Right atrium auricular region (tissue), 2 donors: ENCODE measurements around the gene ANKFY1. TPM values are rescaled to one million over a fixed set of nuclear protein-coding genes. Genes with fewer than 3 reads are reported as not detected.

Experiments used
- DNase-seq: peaks from one replicate; pipeline ENCODE4 v3.0.0-alpha.2; 2019; ENCODE audit warnings: low spot score
- H3K27ac ChIP-seq, 2 donors: fragments of 200-600 bp; sonication (generic); 1 replicate in 1 of 2; 2 replicates in 1 of 2; pipeline ENCODE4 v1.5.1; 2016 to 2019
- H3K27me3 ChIP-seq, 2 donors: fragments of 200-600 bp; sonication (generic); one replicate each; pipeline versions ENCODE4 v1.5.1 to v1.6.0; 2017 to 2019
- H3K36me3 ChIP-seq: fragments of 200-600 bp; sonication (generic); one replicate; pipeline ENCODE4 v1.5.1; 2016
- H3K4me1 ChIP-seq, 2 donors: fragments of 200-600 bp; sonication (generic); one replicate each; pipeline versions ENCODE4 v1.5.1 to v1.6.0; 2017 to 2019
- H3K4me3 ChIP-seq, 2 donors: fragments of 200-600 bp; sonication (generic); 1 replicate in 1 of 2; 2 replicates in 1 of 2; pipeline ENCODE4 v1.5.1; 2017 to 2019; ENCODE audit warnings: mild to moderate bottlenecking in 1 of 2, moderate library complexity in 1 of 2
- H3K9me3 ChIP-seq, 2 donors: fragments of 200-600 bp; sonication (generic); one replicate each; pipeline ENCODE4 v1.5.1; 2019
- total RNA-seq, 2 donors: library from RNA; depleted of rRNA; stranded (reverse); fragments of >200 nt; gene quantifications; one replicate each; pipeline ENCODE4 v1.1.0, GENCODE V29; 2016
- TF ChIP-seq, protein P1 (sequence below), 2 donors: fragments of 200-600 bp; sonication (generic); IDR thresholded peaks; one replicate each; pipeline ENCODE4 v1.5.1; 2019; ENCODE audit warnings: antibody characterized with exemption in 2 of 2

The ANKFY1 gene
- total RNA-seq, 2 donors from 2014 or later, result 13.9 to 16.7 TPM

GRCh38 chr17:4116516-4116915 is 147.3 kb downstream of the ANKFY1 start:
- peaks cover 36% of the 10 kb centered on the region for H3K36me3 ChIP-seq
- H3K9me3 ChIP-seq, result no peaks in the 10 kb centered on the region
- no peaks in the 10 kb centered on the region for H3K27me3 ChIP-seq
- no peaks in the 10 kb centered on the region for H3K4me1 ChIP-seq
- H3K4me3 ChIP-seq, result no peak overlapping the region
- TF ChIP-seq, protein P1, sequence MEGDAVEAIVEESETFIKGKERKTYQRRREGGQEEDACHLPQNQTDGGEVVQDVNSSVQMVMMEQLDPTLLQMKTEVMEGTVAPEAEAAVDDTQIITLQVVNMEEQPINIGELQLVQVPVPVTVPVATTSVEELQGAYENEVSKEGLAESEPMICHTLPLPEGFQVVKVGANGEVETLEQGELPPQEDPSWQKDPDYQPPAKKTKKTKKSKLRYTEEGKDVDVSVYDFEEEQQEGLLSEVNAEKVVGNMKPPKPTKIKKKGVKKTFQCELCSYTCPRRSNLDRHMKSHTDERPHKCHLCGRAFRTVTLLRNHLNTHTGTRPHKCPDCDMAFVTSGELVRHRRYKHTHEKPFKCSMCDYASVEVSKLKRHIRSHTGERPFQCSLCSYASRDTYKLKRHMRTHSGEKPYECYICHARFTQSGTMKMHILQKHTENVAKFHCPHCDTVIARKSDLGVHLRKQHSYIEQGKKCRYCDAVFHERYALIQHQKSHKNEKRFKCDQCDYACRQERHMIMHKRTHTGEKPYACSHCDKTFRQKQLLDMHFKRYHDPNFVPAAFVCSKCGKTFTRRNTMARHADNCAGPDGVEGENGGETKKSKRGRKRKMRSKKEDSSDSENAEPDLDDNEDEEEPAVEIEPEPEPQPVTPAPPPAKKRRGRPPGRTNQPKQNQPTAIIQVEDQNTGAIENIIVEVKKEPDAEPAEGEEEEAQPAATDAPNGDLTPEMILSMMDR (IDR thresholded peaks at IDR 0.05), result no peak
- DNase-seq, result no peak
- no peak overlapping the region for H3K27ac ChIP-seq

Other genes starting within 250 kb of the ANKFY1 start
- gene ZZEF1, start 120.9 kb downstream of the ANKFY1 start, total RNA-seq, result 10 to 100 TPM; 31.7 to 33.6 TPM
- gene CYB5D2, start 120.8 kb downstream of the ANKFY1 start, total RNA-seq, result 10 to 100 TPM; 15.4 to 23.9 TPM
- gene UBE2G1, start 102.7 kb upstream of the ANKFY1 start, total RNA-seq, result 10 to 100 TPM; 39.5 to 58.5 TPM
- not detected for gene SPNS3, start 170.0 kb upstream of the ANKFY1 start, total RNA-seq
- gene SPNS2, start 234.9 kb upstream of the ANKFY1 start, total RNA-seq, result 10 to 100 TPM in 1 of 2 donors, 1 to 10 TPM in 1; 7.2 to 16.8 TPM